OCI-M2 (cell line): Measurements from ENCODE around the gene ZNF736.
A peak's percentile ranks its signal among the peaks of the same experiment; 100 is the strongest.
"Not testable (repeated sequence)": the region's sequence is repeated elsewhere in the genome, so short reads cannot be mapped to it uniquely, and the experiment has no call there.

Source experiments
- DNase-seq: peaks from one replicate; lab custom pipeline; 2025; ENCODE audit not compliant: unreplicated experiment; lab: John Stamatoyannopoulos, UW

ZNF736 gene

DNA sequence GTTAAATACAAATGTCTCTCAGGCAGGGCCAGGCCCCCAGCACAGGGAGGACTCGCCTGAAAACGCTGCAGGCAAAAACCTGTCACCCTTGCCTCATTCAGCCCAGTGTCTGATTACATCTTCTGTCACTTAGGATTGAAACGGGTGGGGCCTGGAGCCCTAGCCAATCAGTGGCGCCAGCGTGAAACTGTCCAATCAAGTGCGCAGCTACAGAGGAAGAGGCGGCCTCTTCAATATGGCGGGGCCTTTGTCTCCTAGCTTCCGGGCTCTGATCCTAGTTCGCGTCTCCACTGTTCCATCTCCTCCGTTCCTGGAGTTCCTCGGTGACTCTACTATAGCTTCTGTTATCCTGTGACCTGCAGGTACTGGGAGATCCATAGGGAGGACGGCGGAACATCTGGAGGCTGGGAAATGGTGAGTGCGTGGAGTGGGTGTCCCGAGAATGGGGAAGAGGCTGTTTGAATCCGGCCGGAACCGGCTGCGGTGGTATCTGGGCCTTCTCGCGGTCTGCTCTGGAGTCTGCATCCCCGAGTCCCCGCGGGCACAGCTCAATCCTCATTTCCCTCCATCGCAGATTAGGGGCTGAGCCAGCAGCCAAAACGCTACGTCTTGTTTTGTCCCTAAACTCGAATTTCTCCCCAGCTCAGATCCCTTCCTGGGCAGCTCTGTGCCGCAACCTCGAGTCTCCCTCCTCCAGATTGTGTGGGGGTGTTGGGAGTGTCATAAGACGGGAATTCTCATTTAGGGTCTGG is at the start of gene ZNF736:
ZNF736 (plus strand) TSS at position 222 of the 752 bp plus-strand sequence; CDS start at position 412, 190 bp downstream.
- DNase-seq = peak; percentile 32

DNA sequence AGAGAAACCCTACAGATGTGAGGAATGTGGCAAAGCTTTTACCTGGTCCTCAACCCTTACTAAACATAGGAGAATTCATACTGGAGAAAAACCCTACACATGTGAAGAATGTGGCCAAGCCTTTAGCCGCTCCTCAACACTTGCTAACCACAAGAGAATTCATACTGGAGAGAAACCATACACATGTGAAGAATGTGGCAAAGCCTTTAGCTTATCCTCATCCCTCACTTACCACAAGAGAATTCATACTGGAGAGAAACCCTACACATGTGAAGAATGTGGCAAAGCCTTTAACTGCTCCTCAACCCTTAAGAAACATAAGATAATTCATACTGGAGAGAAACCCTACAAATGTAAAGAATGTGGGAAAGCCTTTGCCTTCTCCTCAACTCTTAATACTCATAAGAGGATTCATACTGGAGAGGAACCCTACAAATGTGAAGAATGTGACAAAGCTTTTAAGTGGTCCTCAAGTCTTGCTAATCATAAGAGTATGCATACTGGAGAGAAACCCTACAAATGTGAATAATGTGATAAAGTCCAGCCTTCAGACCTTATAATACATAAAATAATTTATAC is 47.3 kb upstream of the ZNF736 start:
- DNase-seq = no peak

DNA sequence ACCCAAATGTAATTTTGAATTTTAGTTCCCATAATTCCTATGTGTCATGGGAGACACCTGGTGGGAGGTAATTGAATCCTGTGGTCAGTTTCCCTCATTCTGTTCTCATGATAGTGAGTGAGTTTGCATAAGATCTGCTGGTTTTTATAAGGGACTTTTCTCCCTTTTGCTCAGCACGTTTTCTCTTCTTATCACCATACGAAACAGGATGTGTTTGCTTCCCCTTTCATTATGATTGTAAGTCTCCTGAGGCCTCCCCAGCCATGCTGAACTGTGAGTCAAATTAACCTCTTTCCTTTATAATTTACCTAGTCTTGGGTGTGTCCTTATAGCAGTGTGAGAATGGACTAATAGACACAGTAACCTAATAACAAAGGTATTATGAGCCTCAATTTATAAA is 36.1 kb upstream of the ZNF736 start:
- no peak for DNase-seq

DNA sequence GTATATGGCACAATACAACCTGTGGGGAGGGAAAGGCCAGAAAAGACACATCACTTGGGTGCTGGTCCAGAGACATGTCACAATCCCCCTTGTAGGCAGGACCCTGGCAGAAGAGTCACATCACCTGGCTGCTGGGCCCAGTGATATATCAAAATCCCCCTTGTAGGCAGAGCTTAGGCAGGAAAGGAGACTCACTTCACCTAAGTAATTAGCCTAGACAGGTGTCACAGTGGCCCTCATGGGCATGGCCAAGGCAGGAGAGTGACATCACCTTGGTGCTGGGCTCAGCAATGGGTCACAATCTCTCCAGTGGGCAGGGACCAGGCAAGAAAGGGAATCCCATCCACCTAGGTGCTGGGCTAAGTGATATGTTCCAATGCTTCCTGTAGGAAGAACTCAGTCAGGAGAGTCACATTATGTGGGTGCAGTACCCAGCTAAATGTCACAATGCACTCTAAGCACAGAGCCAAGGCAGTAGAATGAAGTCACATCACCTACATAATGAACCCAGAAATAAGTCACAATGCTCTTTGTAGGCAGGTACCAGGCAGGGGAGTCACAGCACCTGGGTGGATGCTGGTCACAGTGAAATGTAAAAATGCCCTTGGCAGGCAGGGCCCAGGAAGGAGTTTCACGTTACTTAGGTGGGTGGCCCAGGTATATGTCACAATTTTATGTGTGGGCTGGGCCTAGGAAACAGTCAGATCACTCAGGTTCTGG is 18.9 kb upstream of the ZNF736 start:
- no peak for DNase-seq

DNA sequence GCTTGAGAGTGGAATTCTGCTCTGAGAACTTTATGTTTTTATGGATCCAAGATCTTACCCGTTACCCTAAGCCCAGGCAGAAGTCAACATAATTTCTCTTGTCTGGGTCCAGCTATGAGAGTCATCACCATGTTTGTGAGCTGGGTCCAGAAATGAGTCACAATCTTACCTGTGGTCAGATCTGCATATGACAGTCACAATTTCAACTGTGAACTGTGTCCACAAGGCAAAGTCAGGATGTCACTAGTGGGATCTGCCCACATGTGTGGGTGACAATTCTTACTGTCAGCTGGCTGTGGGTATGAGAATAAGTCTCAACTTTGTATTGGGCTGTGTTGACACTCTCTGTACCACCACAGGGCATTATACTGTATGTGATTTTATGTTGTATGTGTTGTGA is 16.3 kb upstream of the ZNF736 start:
- not testable (repeated sequence) for DNase-seq

DNA sequence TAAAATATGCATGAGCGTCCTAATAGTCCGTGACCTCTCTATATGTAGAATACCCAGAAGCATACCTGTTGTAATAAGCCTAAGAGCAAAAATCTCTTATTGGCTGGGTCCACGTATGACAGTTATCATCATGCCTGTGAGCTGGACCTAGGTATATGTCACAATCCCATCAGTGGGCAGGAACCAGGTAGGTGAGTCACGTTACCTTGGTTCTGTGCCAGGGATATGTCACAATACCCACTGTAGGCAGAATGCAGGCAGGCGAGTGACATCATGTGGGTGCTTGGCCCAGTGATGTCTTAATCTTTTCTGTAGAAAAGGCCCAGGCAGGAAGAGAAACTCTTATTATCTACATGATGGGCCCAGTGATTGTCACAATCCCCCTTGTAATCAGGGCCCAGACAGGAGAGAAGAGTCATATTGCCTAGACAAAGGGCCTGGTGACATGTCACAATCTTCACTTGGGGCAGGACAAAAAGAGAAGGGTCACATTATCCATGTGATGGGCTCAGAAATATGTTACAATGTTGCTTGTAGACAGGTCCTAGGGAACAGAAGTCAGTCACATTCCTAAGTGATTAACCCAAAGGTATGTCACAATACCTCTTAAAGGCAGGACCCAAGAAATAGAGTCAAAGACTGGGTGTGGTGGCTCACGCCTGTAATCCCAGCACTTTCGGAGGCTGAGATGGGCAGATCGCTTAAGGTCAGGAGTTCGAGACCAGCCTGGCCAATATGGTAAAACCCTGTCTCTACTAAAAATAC is 12.9 kb upstream of the ZNF736 start:
- DNase-seq = no peak

DNA sequence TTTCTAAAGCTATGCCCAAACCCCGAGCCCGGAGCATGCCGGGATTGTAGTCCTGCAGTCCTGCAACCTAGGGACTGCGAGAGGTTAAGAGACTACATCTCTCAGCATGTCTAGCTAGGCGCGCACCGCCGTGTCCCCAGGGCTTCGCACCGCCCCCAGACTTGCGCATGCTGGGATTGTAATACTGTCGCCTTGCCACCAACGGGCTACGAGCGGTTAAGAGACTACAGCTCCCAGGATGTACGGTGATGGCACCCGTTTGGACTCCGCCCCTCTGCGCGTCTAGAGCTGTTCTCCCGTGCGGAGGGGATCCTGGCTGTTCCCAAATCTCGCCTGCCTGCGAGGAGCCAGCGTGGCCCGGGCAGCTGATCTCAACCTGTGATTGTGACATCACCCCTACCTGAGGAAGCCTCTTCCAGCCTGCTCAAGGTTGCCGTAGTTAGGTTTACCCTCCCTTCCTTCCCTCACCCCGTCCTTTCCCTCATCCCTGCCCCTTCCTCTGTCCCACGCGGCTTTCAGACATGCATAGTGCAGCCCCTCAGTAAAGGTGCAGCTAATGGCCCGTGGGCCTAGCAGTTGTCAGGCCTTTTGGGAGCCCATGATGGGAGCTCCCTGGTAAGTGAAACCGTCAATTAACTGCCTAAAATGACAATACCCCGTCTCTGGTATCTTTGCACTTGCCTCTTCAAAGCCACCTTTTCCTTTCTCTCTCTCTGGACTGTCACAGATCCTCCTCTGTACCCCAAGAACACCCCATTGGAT is 6.3 kb upstream of the ZNF736 start:
- DNase-seq = peak; percentile 74

DNA sequence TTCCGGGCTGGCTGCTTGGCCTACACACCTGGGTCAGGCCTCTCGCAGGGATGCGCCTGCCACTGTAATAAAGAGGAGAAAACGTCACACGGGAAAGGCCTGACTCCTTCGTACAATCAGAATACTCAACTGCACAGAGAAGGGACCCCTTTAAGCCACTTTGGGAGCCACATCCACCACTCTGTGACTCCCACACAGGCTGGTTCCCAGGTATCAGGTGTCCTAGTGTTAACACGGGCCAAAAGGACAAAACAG is 5.8 kb upstream of the ZNF736 start:
- no peak for DNase-seq

DNA sequence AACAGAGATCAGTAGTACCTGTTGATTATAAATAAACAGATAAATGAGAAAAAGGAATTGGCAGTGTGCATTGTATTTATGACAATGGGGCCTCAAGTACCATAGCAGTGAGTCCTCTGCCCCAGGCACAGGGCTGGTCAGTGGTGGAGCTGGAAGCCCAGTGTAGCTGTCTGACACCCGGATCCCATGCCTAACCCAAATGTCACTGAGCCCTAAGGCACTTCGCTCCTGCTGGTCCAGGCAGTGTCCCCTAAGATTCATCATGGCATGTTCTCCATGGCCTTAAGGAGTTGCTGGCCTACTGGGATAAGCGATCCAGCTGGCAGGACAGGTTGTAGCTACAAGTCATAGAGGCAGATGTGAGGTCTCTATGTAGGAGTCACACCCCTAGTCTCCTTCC is 3.3 kb upstream of the ZNF736 start:
- DNase-seq = no peak

DNA sequence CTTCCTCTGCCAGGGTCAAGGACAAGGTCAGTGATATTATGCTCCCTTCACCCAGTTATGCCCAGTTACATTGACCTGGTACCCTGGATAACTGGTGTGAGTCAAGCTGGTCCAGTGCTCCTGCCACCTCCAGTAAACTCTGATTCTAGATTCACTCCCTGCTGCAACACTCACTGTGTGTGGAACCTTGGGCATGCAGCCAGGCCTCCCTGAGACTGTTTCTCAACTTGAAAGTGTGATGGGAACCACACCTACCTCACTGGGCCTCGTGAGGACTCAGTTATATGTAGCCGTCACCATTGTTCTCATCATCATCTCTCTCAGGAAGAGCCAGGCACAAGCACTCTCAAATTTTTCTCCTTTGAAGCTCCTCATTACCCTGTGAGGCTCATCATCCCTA is 935 bp upstream of the ZNF736 start:
- DNase-seq = no peak

DNA sequence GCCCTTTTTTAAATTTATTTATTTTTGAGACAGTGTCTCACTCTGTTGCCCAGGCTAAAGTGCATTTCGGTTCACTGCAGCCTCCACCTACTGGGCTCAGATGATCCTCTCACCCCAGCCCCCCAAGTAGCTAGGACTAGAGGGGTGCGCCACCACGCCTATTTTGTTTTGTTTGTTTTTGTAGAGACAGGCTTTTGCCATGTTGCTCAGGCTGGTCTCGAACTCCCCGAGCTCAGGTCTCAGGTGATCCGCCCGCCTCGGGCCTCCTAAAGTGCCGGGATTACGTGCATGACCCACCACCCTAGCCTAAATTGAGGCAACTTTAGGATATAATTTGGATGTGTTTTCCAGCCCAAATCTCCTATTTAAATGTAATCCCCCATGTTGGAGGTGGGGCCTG is 805 bp downstream of the ZNF736 start:
- DNase-seq = no peak

DNA sequence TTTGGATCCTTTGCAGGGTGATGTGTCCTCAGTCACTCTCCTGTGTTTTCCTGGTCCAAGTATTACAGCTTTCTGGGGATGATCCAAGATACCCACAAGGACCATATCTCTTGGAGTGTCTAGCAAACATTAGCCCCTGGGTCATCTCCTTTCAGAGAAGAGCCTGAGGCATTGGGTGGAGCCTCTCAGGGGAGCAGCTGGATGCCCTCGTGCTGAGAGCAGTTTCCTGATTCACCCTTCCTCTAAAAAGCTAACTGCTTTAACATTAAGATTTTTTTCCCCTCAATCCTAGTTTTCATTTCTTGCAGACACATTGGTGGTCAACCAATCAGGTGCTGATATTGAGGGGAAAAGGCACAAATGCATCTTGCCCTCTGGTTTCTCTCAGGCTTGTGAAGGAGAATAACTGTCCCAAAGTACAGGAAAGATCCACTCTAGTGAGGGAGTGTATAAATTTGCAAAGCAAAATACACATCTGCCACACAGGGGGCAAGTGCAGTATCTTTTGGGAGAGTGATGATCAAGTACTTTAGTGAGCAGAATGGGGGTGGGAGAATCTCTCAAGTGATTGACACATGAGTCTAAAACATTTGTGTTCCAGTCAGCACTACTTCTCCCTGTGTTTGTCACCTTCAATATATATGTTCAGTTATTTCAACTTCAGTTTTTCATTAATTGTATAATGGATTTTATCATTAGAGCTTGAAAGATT is 2.4 kb downstream of the ZNF736 start:
- DNase-seq = not testable (repeated sequence)

DNA sequence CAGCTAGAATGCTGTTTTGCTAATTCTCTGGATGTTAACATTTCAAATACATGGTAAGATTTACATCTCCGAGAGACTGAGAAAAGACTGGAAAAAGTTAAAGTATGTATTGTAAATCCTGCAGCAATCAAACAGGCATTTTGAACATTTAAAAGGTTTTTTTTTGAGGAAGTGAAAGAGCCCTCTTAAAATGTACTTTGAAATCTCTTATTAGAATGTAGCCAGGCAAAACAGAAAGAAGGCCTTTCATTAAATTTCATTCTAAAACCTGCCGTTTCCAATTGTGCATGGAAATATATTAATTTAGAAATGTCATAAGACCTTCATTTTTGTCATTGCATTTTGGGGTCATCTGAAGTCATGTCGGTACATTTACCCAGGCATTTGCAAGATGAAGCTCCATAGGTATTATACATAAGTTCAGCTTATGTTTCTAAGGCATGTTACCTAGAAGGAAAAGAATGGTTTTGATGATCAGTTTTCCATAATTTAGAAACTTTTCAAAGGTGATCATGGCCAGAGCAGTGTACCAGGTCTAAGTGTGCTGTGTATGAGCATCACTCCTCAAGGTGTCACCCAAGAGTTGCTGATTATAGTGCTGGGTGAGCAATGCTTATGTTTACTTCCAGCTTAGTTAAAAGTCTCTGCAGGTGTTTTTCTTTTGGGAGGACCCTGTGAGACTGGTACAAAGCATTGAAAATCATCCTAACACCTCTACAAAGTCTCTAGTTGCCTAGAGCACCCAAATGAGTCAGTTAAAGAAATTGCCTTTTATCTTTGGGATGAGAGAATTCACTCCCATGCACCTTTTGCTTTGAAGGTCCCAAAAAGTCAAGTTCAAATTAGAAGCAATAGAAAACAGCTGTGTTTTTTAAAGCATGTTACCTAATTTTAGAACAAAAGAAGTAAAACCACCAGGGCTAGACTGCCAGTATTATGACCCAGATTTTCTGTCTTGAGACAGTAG is 7.1 kb downstream of the ZNF736 start:
- no peak for DNase-seq

DNA sequence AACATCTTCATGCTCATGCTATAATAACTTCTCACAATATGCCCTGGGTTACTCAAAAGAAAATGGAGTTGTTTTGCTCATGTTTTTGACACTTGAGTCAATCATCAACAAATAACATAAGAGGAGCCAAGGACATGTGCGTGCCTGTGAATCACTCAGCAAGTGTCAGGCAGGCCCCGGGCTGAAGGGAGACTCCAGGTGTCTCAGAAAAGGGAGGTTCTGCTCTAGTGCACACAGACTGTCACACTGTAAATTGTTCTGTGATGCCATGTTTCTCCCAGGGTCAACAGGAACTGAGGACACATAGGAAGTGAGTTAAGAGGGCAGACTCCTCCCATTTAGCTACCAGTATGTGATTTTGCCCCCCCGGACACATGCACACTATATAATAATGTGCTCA is 10.4 kb downstream of the ZNF736 start:
- DNase-seq = not testable (repeated sequence)

DNA sequence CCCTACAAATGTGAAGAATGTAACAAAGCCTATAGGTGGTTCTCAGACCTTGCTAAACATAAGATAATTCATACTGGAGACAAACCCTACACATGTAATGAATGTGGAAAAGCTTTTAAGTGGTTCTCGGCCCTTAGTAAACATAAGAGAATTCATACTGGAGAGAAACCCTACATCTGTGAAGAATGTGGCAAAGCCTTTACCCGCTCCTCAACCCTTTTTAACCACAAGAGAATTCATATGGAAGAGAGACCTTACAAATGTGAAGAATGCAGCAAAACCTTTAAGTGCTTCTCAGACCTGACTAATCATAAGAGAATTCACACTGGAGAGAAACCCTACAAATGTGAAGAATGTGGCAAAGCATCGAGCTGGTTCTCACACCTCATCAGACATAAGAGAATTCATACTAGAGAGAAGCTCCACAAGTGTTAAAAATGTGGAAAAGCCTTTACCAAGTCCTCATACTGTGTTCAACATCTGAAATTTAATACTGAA is 35.0 kb downstream of the ZNF736 start:
- DNase-seq = not testable (repeated sequence)

DNA sequence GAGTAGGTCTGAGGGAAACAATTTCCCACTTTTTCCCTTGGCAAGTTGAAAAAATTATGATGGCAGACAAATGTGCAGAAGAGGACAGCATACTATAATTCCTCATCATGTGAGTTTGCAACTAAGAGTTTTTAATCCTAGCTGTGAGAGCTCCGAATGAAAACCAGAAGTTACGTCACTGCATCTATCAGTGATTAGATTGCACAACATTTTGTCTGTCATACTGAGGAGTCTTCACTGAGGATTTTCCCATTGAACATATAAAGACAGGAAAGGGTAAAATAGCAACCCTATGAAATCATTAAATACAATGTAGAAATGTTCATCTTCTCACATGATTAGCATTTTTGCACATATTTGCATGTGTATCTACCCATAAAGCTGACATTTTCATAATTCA is 45.8 kb downstream of the ZNF736 start:
- no peak for DNase-seq

DNA sequence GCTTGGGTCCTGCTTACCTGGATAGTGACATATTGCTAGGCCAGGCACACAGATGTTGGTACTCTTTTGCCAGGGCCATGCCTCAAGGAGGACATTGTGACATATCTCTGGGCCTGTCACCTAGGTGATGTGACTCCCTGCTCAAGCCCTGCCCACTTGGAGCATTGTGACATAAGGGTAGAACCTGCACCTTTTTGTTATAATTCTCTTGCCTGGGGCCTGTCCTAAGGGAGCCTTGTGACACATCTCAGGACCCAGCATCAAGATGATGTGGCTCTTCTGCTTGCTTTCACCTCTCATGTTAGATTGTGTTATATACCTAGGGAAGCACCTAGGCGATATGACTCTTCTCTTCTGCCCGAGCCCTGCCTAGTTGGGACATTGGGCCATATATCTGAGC is 57.4 kb downstream of the ZNF736 start:
- DNase-seq = no peak

DNA sequence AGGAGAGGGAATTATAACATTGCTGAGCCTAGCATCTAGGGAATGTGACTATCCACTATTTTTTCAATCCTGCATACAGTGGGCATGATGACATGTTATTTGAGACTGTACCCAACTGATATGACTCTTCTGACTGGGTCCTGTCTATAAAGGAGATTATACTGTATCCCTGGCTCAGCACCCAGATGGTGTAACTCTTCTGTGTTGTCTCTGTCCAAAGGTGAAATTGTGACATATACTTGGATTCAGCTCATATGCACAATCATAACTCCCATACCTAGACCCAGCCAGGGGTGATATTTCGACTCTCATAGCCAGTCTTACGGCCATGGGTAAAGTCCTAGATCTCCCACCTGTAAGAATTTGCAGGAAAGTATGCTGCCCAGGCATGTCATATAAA is 59.3 kb downstream of the ZNF736 start:
- no peak for DNase-seq

DNA sequence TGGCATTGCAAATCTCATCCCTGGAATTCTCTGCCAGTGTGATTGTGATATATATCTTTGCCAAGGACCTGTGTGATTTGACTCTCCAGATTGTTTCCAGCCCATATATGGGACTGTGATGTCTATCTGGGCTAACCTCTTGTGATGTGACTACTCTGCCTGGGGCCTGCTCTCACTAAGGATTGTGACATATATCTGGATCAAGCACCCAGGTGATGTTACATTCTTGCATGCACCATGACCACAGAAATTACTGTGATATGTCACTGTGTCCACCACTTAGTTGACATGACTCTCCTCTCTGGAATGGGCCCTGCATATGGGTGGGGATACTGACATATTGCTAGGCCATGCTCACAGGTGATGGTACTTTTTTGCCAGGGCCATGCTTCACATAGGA is 86.6 kb downstream of the ZNF736 start:
- DNase-seq = no peak
